Neural cell (in vitro differentiated cells): Measurements from ENCODE around the gene HYCC1. TPM values are rescaled to one million over a fixed set of nuclear protein-coding genes. Genes with fewer than 3 reads are reported as not detected.

Experiments used
- H2AFZ ChIP-seq: fragments of 200-600, 300-800 bp; sonication (generic), shearing (Covaris generic); 2 replicates; pipeline ENCODE4 v1.6.0; 2014; ENCODE audit warnings: low read depth, mild to moderate bottlenecking, antibody characterized with exemption, low read length, moderate library complexity
- H3F3A ChIP-seq: fragments of 200-600 bp; shearing (Covaris generic); 2 replicates; pipeline ENCODE4 v1.6.1; 2016; ENCODE audit warnings: mild to moderate bottlenecking, moderate library complexity, mixed read lengths, antibody characterized with exemption, low read length; ENCODE audit not compliant: insufficient read depth, poor library complexity, severe bottlenecking
- H3K27ac ChIP-seq: fragments of 200-600, 300-800 bp; sonication (generic), shearing (Covaris generic); 2 replicates; pipeline ENCODE4 v1.5.1; 2014; ENCODE audit warnings: mild to moderate bottlenecking, low read length, moderate library complexity
- H3K27me3 ChIP-seq: fragments of 300-800, 200-600 bp; sonication (generic), shearing (Covaris generic); 2 replicates; pipeline ENCODE4 v1.6.0; 2014; ENCODE audit warnings: mild to moderate bottlenecking, low read depth, low read length, moderate library complexity; ENCODE audit not compliant: insufficient read depth
- H3K36me3 ChIP-seq: fragments of 300-800, 200-600 bp; sonication (generic), shearing (Covaris generic); 2 replicates; pipeline ENCODE4 v1.5.1; 2014; ENCODE audit warnings: mild to moderate bottlenecking, antibody characterized with exemption, low read length, moderate library complexity; ENCODE audit not compliant: insufficient read depth
- H3K4me2 ChIP-seq: fragments of 300-800, 200-600 bp; sonication (generic), shearing (Covaris generic); 2 replicates; pipeline ENCODE4 v1.6.0; 2014; ENCODE audit warnings: mild to moderate bottlenecking, low read length
- H3K4me3 ChIP-seq: fragments of 300-800, 200-600 bp; sonication (generic), shearing (Covaris generic); 2 replicates; pipeline ENCODE4 v1.5.1; 2014; ENCODE audit warnings: mild to moderate bottlenecking, low read length, moderate library complexity
- H3K79me2 ChIP-seq: fragments of 200-600 bp; shearing (Covaris generic); replicated peaks from 2 replicates; pipeline ENCODE4 v1.6.0; 2014; ENCODE audit warnings: mild to moderate bottlenecking, low read length, moderate library complexity; ENCODE audit not compliant: insufficient read depth
- H3K9ac ChIP-seq: fragments of 300-800, 200-600 bp; sonication (generic), shearing (Covaris generic); 2 replicates; pipeline ENCODE4 v1.6.1; 2016; ENCODE audit warnings: mild to moderate bottlenecking, low read length, mixed read lengths
- H3K9me2 ChIP-seq: fragments of 200-600 bp; shearing (Covaris generic); 2 replicates; pipeline ENCODE4 v1.6.1; 2016; ENCODE audit warnings: mild to moderate bottlenecking, low read length, mixed read lengths; ENCODE audit not compliant: insufficient read depth
- H3K9me3 ChIP-seq: fragments of 200-600, 300-800 bp; sonication (generic), shearing (Covaris generic); 2 replicates; pipeline ENCODE4 v1.6.1; 2016; ENCODE audit warnings: mild to moderate bottlenecking, mixed run types, low read length, moderate library complexity, mixed read lengths
- H4K20me1 ChIP-seq: fragments of 200-600 bp; shearing (Covaris generic); 2 replicates; pipeline ENCODE4 v1.6.1; 2016; ENCODE audit warnings: mild to moderate bottlenecking, mixed run types; ENCODE audit not compliant: insufficient read depth
- CTCF ChIP-seq: fragments of 450-650 bp; IDR thresholded peaks from 2 replicates; pipeline ENCODE4 v1.5.1; 2014; ENCODE audit warnings: antibody characterized with exemption, mild to moderate bottlenecking, moderate library complexity; ENCODE audit not compliant: poor library complexity, severe bottlenecking
- EP300 ChIP-seq: fragments of 450-650 bp; conservative IDR thresholded peaks from 2 replicates; pipeline ENCODE4 v1.6.1; 2014; ENCODE audit warnings: antibody characterized with exemption, mild to moderate bottlenecking, moderate library complexity; ENCODE audit not compliant: poor library complexity, severe bottlenecking
- EZH2 ChIP-seq: fragments of 200-600, 300-800 bp; shearing (Covaris generic), sonication (generic); IDR thresholded peaks from 2 replicates; pipeline ENCODE4 v1.6.1; 2014; ENCODE audit warnings: antibody characterized with exemption, low read length, borderline replicate concordance, mild to moderate bottlenecking; ENCODE audit not compliant: insufficient read depth, poor library complexity, severe bottlenecking
- MXI1 ChIP-seq: fragments of 450-650 bp; conservative IDR thresholded peaks from 2 replicates; pipeline ENCODE4 v1.6.1; 2014; ENCODE audit warnings: antibody characterized with exemption, mild to moderate bottlenecking; ENCODE audit not compliant: poor library complexity, severe bottlenecking
- POLR2AphosphoS5 ChIP-seq: IDR thresholded peaks from 2 replicates; pipeline ENCODE4 v1.6.1; 2012
- RAD21 ChIP-seq: fragments of 450-650 bp; conservative IDR thresholded peaks from 2 replicates; pipeline ENCODE4 v1.6.1; 2014; ENCODE audit warnings: antibody characterized with exemption, mild to moderate bottlenecking, moderate library complexity
- REST ChIP-seq: IDR thresholded peaks from 2 replicates; pipeline ENCODE4 v1.6.1; 2012; ENCODE audit warnings: borderline replicate concordance
- SMC3 ChIP-seq: fragments of 450-650 bp; conservative IDR thresholded peaks from 2 replicates; pipeline ENCODE4 v1.6.1; 2014; ENCODE audit warnings: antibody characterized with exemption, mild to moderate bottlenecking, moderate library complexity; ENCODE audit not compliant: poor library complexity
- TAF1 ChIP-seq: IDR thresholded peaks from 2 replicates; pipeline ENCODE4 v1.6.1; 2012; ENCODE audit warnings: low read depth
- polyA plus RNA-seq: library from polyadenylated mRNA; depleted of rRNA; stranded (reverse); fragments of >200 nt; gene quantifications from 2 replicates; pipeline ENCODE4 v1.2.3, GENCODE V29; 2014

HYCC1 gene
- polyA plus RNA-seq, 1 donor from 2014 or later: 12.3 TPM

GRCh38 chr7:23021596-23021995 is 7.7 kb upstream of the HYCC1 start:
- Histone ChIP-seq H3K4me2 (no peak overlapping the region), H3K4me3 (no peak overlapping the region), H3F3A (no peaks in the 10 kb centered on the region), H3K9me2 (no peaks in the 10 kb centered on the region), H3K27ac (no peak overlapping the region), H3K27me3 (no peaks in the 10 kb centered on the region), H2AFZ (no peak overlapping the region), H3K9me3 (no peaks in the 10 kb centered on the region), H3K36me3 (no peaks in the 10 kb centered on the region), H4K20me1 (no peaks in the 10 kb centered on the region), H3K9ac (no peak overlapping the region), H3K79me2 (no peaks in the 10 kb centered on the region)
- no peak for TF ChIP-seq EP300
- no peak for TF ChIP-seq POLR2AphosphoS5
- TF ChIP-seq SMC3: no peak
- TF ChIP-seq MXI1: no peak
- TF ChIP-seq TAF1: no peak
- no peak for TF ChIP-seq CTCF
- no peak for TF ChIP-seq RAD21
- no peak for TF ChIP-seq EZH2
- no peak for TF ChIP-seq REST

- Histone ChIP-seq H3K27ac (no peak overlapping the region), H3K9me2 (no peaks in the 10 kb centered on the region), H3K9ac (no peak overlapping the region), H3K79me2 (no peaks in the 10 kb centered on the region), H3K4me2 (no peak overlapping the region), H3K27me3 (no peaks in the 10 kb centered on the region), H3K36me3 (no peaks in the 10 kb centered on the region), H3F3A (no peaks in the 10 kb centered on the region), H3K9me3 (no peaks in the 10 kb centered on the region), H2AFZ (no peak overlapping the region), H4K20me1 (no peaks in the 10 kb centered on the region), H3K4me3 (no peak overlapping the region)
- TF ChIP-seq POLR2AphosphoS5 (no peak), RAD21 (no peak), EZH2 (no peak), SMC3 (no peak), TAF1 (no peak)
These were observed 6.9 kb upstream of the HYCC1 start for GRCh38 chr7:23020742-23021401.
